HepG2 (cell line): ENCODE measurements around the gene CCND1. TPM values are rescaled to one million over a fixed set of nuclear protein-coding genes. Genes with fewer than 3 reads are reported as not detected.

Experiments
- ARID5B ChIP-seq: IDR thresholded peaks from 2 replicates; pipeline ENCODE4 v1.4.0; 2020; ENCODE audit warnings: mild to moderate bottlenecking, missing genetic modification reagents
- ATM ChIP-seq: fragments of 450-650 bp; IDR thresholded peaks from 2 replicates; pipeline ENCODE4 v1.7.1; 2017; ENCODE audit warnings: mild to moderate bottlenecking, borderline replicate concordance
- CEBPB ChIP-seq: IDR thresholded peaks from 2 replicates; pipeline ENCODE4 v1.6.1; 2011; ENCODE audit warnings: low read depth, low read length, improper control_type of control experiment, borderline replicate concordance
- JDP2 ChIP-seq: sonication (generic); formaldehyde crosslinking; IDR thresholded peaks from 2 replicates; pipeline ENCODE4 v1.8.1; 2022; ENCODE audit warnings: missing genetic modification reagents, borderline replicate concordance
- MAFG ChIP-seq: sonication (generic); formaldehyde crosslinking; IDR thresholded peaks from 2 replicates; pipeline ENCODE4 v1.5.1; 2020; ENCODE audit warnings: mild to moderate bottlenecking, missing genetic modification reagents
- NFE2L1 ChIP-seq: sonication (generic); formaldehyde crosslinking; IDR thresholded peaks from 2 replicates; pipeline ENCODE4 v1.4.0; 2020; ENCODE audit warnings: missing genetic modification reagents, mild to moderate bottlenecking, borderline replicate concordance
- REST ChIP-seq, 2 experiments: IDR thresholded peaks; 2 replicates each; pipeline ENCODE4 v1.6.1; 2011 to 2012; ENCODE audit warnings: low read length in 2 of 2, borderline replicate concordance in 1 of 2, low read depth in 1 of 2, mild to moderate bottlenecking in 1 of 2, moderate library complexity in 1 of 2
- SMAD3 ChIP-seq: sonication (generic); formaldehyde crosslinking; IDR thresholded peaks from 2 replicates; pipeline ENCODE4 v1.4.0; 2020; ENCODE audit warnings: missing genetic modification reagents
- SP1 ChIP-seq, 2 experiments: fragments of 450-650 bp in 1 of 2; sonication (generic) in 1 of 2; formaldehyde crosslinking in 1 of 2; IDR thresholded peaks; 2 replicates each; pipeline versions ENCODE4 v1.4.0 to v1.6.1; 2016 to 2020; ENCODE audit warnings: missing genetic modification reagents in 1 of 2
- SP5 ChIP-seq: IDR thresholded peaks from 2 replicates; pipeline ENCODE4 v1.6.1; 2016; ENCODE audit warnings: low read depth, borderline replicate concordance
- ZNF3 ChIP-seq: IDR thresholded peaks from 2 replicates; pipeline ENCODE4 v1.7.0; 2017; ENCODE audit warnings: inconsistent platforms
- ZNF432 ChIP-seq: sonication (generic); formaldehyde crosslinking; IDR thresholded peaks from 2 replicates; pipeline ENCODE4 v1.5.0; 2020; ENCODE audit warnings: missing genetic modification reagents, mild to moderate bottlenecking, borderline replicate concordance
- ZNF670 ChIP-seq: sonication (generic); formaldehyde crosslinking; IDR thresholded peaks from 2 replicates; pipeline ENCODE4 v1.8.0; 2022; ENCODE audit warnings: mild to moderate bottlenecking, missing genetic modification reagents, borderline replicate concordance
- polyA plus RNA-seq, 8 experiments: library from polyadenylated mRNA; depleted of rRNA in 3 of 8; stranded (reverse) in 7 of 8; unstranded in 1 of 8; fragments of >200 nt; fragmentation: Illumina TruSeq in 4 of 8; extraction: Trizol in 4 of 8; gene quantifications; 2 replicates each; pipeline versions ENCODE4 v1.2.1 to v1.2.3, GENCODE V29; 2011 to 2016; ENCODE audit warnings: low read depth in 4 of 8, missing spikeins in 1 of 8, mixed read lengths in 1 of 8; ENCODE audit not compliant: insufficient read depth in 1 of 8
- total RNA-seq, 5 experiments: library from RNA; depleted of rRNA; stranded (reverse); fragments of >200 nt; fragmentation: Illumina TruSeq; extraction: Trizol; gene quantifications; 2 replicates each; pipeline ENCODE4 v1.2.3, GENCODE V29; 2016; ENCODE audit warnings: low read depth in 1 of 5
- TF ChIP-seq, protein P1 (sequence below): sonication (generic); formaldehyde crosslinking; IDR thresholded peaks from 2 replicates; pipeline ENCODE4 v1.8.0; 2022; ENCODE audit warnings: missing genetic modification reagents, mild to moderate bottlenecking, borderline replicate concordance
- TF ChIP-seq, protein P2 (sequence below), 2 experiments: sonication (generic) in 1 of 2; formaldehyde crosslinking in 1 of 2; IDR thresholded peaks; 2 replicates each; pipeline versions ENCODE4 v1.5.1 to v1.6.1; 2011 to 2020; ENCODE audit warnings: borderline replicate concordance in 1 of 2, low read depth in 1 of 2, low read length in 1 of 2, mild to moderate bottlenecking in 1 of 2, missing genetic modification reagents in 1 of 2, moderate library complexity in 1 of 2
- TF ChIP-seq, protein P3 (sequence below): sonication (generic); formaldehyde crosslinking; IDR thresholded peaks from 2 replicates; pipeline ENCODE4 v1.4.0; 2020; ENCODE audit warnings: missing genetic modification reagents

The CCND1 gene
- total and polyA plus RNA-seq, 2 of the 13 experiments (the other 11 are each of a cell fraction or from before 2014, with no cell fraction given) = 107 to 136 TPM

GRCh38 chr11:69640995-69641581, at the start of gene CCND1 (continued):
- peak in 1 of 2 experiments; percentile 41; a peak in 1 of 4 replicates for TF ChIP-seq REST (IDR thresholded peaks at IDR 0.05; ENCODE audit: borderline replicate concordance in 1 of 2, low read depth in 1 of 2, low read length in 2 of 2)
- no peak for TF ChIP-seq SP5
- TF ChIP-seq ARID5B (CRISPR knock-in tag) = peak; percentile 51; the same call in 1 of the 2 replicates
- TF ChIP-seq, protein P1, sequence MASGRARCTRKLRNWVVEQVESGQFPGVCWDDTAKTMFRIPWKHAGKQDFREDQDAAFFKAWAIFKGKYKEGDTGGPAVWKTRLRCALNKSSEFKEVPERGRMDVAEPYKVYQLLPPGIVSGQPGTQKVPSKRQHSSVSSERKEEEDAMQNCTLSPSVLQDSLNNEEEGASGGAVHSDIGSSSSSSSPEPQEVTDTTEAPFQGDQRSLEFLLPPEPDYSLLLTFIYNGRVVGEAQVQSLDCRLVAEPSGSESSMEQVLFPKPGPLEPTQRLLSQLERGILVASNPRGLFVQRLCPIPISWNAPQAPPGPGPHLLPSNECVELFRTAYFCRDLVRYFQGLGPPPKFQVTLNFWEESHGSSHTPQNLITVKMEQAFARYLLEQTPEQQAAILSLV (CRISPR knock-in tag) = no peak
- no peak for TF ChIP-seq NFE2L1
- TF ChIP-seq ZNF670 (CRISPR knock-in tag) = no peak
- TF ChIP-seq ATM = no peak
- no peak for TF ChIP-seq ZNF432 (CRISPR knock-in tag)
- no peak for TF ChIP-seq JDP2 (CRISPR knock-in tag)
- TF ChIP-seq, protein P2, sequence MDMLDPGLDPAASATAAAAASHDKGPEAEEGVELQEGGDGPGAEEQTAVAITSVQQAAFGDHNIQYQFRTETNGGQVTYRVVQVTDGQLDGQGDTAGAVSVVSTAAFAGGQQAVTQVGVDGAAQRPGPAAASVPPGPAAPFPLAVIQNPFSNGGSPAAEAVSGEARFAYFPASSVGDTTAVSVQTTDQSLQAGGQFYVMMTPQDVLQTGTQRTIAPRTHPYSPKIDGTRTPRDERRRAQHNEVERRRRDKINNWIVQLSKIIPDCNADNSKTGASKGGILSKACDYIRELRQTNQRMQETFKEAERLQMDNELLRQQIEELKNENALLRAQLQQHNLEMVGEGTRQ (IDR thresholded peaks at IDR 0.05; ENCODE audit: low read depth, low read length) = no peak
- TF ChIP-seq, protein P2 (CRISPR knock-in tag; IDR thresholded peaks at IDR 0.05; ENCODE audit: borderline replicate concordance) = no peak
- TF ChIP-seq CEBPB = no peak
- TF ChIP-seq SMAD3 (CRISPR knock-in tag) = 0 out of 2 replicates have a peak, but pooled peaks have one; percentile 65
- TF ChIP-seq ZNF3 (CRISPR knock-in tag) = no peak
- no peak for TF ChIP-seq MAFG (CRISPR knock-in tag)
- TF ChIP-seq, protein P3, sequence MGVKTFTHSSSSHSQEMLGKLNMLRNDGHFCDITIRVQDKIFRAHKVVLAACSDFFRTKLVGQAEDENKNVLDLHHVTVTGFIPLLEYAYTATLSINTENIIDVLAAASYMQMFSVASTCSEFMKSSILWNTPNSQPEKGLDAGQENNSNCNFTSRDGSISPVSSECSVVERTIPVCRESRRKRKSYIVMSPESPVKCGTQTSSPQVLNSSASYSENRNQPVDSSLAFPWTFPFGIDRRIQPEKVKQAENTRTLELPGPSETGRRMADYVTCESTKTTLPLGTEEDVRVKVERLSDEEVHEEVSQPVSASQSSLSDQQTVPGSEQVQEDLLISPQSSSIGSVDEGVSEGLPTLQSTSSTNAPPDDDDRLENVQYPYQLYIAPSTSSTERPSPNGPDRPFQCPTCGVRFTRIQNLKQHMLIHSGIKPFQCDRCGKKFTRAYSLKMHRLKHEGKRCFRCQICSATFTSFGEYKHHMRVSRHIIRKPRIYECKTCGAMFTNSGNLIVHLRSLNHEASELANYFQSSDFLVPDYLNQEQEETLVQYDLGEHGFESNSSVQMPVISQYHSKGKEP (CRISPR knock-in tag) = no peak
- TF ChIP-seq SP1 (IDR thresholded peaks at IDR 0.05) = no peak
- TF ChIP-seq SP1 (CRISPR knock-in tag; IDR thresholded peaks at IDR 0.05) = peak; percentile 56
